Islet of Langerhans (tissue), 1 donor: ENCODE data around the gene IQCK.
A peak's percentile ranks its signal among the peaks of the same experiment; 100 is the strongest.

Experiments used
- FAIRE-seq: peaks from one replicate; lab custom pipeline; 2011; peaks lifted over from hg19 to GRCh38; lab: Jason Lieb, UNC

The IQCK gene

DNA sequence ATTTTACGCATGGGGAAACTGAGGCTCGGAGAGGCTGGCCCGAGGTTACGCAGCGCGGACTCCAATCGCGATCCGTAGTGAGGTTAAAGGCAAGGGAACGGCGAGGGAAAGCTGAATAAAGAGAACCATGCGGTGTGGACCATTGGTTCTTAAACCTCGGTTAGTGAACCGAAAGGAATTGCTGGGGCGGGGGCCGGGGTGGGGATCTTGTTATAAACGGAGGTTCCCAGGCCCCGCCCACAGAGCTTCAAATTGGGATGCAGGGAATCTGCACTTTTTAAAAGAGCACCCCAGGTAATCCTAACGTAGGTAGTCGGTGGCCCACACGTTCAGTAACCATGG, 524 bp downstream of the IQCK start:
- FAIRE-seq: no peak

DNA sequence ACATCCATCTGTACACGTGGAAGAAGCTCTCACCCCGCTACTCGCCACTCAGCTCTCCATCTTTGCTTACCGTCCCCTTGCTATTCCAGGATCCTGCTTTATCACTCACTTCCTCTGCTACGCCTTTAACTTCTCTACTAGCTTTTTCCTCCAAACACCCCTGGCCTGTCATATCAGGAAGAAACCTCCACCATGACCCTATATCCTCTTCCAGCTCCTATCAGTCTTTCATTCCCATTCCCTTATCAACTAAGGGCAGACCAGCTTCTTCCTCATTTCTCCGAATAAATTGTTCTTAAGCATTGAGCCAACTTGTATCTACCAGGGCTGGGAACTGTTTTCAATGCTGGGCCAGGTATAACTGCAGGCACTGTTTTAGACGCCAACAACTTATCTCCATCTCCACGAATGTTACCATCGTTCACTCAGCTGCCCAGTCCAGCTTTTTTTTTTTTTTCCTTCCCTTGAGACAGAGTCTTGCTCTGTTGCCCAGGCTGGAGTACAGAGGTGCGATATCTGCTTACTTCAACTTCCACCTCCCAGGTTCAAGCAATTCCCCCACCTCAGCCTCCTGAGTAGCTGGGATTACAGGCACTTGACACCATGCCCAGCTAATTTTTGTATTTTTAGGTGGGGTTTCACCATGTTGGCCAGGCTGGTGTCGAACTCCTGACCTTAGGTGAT, 4.3 kb downstream of the IQCK start:
- FAIRE-seq: no peak

DNA sequence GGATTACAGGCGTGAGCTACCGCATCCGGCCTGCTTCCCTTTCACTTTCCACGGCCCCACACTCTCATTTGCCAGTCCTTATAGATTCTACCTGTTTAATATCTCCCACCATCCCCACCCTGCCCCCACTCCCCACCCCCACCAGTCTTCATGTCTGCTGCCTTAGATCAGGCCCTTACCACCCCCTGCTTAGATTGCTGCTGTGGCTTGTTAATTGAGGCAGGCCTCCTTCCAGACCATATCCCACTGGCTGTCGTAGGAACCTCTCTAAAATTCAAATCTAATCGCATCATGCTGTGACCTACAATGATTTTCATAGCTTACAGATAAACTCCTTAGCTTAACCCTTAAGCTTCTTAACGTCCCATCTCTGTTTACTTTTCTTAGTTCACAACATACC, 4.9 kb downstream of the IQCK start:
- no peak for FAIRE-seq

DNA sequence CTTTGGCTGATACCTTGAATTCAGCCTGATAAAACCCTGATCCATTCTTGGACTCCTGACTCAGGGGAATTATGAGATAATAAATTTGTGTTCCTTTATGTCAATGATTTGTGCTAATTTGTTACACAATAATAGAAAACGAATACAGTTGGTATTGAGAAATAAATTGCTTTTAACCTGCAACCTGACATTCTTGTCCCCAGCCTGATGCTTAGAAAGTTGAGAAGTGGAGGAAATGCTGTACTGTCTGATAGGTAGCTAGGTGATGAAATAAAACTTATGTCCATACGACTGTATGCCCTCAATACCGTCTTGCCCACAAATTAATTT, 10.5 kb downstream of the IQCK start:
- FAIRE-seq: no peak

DNA sequence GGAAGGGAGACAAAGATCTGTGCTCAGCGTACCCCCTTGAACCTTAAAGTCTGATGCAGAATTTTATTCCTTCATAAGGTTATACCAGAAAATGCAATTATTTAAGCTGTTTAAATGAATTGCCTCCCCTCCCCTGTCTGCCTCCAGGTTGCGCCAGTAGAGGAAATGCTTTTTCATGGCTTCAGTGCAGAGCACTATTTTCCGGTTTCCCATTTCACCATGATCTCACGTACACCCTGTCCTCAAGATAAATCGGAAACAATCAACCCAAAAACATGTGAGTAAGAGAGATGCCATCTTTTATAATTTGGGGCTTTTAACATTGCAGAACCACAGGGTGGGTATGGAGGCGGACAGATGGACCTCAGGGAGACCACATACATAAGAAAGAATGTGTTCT, 15.5 kb downstream of the IQCK start:
- no peak for FAIRE-seq

DNA sequence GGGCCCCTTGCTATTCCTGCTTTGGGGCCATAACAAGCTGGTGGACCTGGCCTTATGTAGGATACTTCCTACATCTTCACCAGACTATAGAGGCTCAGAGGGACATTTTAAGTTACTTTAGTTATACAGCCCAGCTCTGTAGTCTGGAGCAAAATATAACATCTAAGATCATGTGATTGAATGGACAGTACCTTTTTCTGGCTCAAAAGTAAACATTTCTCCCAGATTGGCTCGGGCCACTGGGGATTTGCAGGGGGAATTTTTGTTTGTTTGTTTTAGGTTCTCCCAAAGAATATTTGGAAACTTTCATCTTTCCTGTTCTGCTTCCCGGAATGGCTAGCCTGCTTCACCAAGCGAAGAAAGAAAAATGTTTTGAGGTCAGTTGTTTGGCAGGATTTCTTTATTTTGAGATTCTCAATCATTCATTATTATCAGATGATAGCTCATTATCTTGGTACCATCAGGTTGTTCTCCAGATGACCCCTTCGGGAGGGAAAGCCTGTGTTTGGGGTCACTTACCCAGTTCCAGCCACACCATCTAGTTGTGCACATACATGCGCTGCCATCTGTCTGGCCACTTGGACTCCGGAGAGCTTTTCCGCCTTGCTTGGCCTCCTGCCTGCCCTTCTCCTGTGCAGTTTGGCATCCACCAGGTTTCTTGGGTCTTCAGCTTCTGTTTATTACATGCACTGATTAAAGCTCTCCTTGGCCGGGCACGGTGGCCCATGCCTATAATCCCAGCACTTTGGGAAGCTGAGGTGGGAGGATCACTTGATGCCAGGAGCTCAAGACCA, 17.2 kb downstream of the IQCK start:
- no peak for FAIRE-seq

DNA sequence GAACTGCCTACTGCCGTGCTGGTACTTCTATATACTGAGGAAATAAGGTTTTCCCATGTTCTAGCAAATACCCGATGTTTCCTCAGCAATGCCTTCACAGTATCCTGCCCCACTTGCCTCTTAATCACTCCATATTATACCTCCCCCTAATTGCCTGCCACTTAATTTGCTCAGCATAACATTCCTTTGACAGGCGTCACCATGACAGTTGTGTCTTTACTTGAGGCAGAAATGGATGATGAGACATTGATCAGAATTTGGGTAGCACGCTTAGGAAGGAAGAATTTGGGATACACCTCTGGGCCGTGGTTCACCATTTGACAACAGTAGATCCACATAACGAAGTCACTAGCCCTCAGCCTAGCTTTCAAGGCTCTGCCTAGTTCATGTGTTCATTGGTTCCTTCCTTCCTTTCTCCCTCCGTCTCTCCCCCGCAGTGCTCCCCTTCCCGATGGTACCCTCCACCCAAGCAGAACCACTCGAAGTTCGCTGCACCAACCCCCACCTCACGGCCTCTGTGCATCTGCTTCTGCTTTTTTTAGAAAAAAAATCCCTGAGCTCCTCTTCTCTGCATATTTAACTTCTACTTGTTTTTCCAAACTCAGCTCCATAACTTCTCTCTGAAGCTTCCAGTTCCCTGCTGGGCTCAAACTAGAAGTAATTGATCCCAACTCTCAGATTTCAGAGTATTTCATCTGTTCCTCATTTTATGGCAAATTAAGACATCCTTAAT, 19.4 kb downstream of the IQCK start:
- no peak for FAIRE-seq

DNA sequence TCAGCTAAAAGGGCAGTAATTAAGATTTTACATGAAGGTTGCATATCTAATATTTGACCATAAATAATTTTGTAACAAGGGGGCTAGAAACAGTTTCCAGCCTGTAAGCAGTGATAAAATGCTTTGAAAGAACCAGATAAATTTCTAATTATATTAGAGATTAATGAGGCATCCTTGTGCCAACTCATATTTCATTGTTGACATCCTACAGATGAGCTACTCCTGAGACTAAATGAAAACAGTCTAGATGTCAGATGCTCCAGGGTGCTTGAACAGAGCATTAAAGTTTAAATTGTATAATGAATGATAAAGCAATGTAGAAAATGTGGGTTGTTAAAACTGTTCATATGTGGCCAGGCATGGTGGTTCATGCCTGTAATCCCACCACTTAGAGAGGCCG, 23.3 kb downstream of the IQCK start:
- no peak for FAIRE-seq

DNA sequence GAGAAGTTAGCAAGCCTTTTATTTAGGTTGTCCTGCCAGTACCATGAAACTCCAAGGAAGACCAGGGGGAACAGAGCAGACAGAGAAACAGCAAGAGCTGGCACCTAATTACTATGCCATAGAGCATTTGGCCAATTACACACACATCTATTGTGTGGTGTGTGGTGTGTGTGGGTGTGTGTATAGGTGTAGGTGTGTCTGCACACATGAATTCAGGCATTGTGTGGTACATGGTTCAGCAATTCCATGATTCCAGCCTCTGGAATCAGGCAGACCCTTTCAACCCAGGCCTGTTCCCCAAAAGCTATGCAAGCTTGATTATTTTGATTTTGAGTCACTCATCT, 25.7 kb downstream of the IQCK start:
- FAIRE-seq: no peak

DNA sequence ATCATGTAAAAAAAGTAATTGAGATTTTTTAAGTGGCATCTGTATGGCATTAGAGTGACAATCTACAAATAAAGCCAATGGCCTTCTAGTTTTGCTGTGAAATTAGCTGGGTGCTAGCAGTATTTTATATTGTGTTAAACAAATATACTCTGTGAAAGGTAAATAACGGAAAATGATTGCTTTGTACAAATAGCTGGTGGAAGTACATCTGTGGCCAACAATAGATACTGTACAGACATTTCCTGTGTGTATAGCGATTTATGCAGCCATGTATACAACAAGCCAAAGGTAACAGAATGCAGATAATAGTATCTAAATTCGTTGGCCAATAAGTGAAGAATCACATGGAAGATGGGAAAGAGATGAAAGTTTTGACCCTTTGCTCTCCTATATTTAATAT, 26.6 kb downstream of the IQCK start:
- FAIRE-seq: no peak

DNA sequence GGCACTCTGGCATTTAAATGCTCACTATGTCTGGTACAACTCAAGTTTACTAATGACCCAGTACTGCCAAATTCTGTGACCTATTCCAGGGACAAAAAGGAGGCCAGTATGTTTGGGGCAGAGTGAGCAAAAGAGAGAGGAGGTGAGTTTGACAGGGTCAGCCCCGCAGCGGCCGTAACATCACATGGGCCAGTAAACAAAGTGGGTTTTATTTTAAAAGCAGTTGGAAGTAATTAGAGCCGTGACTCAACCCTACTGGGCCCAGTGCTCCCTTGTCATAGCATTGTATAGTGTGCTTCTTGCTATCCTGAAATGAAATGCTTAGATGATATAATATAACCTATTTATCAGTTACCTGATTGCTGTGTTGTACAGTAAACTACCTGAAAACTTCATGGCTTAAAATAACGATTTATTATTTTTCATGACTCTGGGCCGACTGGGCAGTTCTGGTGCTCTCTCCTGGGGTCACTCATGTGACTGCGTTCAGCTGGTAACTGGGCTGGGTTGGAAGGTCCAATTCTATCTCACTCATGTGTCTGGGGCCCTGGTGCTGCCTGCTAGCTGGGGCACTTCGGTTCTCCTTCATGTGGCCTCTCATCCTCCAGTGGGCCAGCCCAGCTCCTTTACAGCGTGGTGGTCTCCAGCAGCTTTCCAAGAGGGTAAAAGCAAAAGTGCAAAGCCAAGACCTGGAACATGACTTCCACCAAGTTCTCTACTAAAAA, 27.4 kb downstream of the IQCK start:
- FAIRE-seq: no peak

DNA sequence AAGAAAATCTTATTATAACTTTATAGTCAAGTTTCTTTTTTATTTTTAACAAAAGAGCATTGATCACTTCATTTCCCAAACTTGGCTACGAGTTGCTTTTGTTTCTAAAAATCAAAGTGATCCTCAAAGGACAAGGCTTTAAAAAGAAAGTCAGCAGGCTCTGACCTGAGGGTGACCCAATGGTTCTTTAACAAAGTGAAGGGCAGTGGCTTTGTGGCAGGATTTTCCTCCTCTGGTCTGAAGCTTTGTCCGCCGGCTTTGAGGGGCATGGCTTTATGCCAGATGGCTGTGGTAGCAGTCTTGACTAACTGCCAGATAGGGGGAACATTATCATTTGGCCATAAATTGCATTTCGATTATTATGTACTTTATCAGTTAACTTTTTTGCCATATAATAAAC, 28.5 kb downstream of the IQCK start:
- no peak for FAIRE-seq

DNA sequence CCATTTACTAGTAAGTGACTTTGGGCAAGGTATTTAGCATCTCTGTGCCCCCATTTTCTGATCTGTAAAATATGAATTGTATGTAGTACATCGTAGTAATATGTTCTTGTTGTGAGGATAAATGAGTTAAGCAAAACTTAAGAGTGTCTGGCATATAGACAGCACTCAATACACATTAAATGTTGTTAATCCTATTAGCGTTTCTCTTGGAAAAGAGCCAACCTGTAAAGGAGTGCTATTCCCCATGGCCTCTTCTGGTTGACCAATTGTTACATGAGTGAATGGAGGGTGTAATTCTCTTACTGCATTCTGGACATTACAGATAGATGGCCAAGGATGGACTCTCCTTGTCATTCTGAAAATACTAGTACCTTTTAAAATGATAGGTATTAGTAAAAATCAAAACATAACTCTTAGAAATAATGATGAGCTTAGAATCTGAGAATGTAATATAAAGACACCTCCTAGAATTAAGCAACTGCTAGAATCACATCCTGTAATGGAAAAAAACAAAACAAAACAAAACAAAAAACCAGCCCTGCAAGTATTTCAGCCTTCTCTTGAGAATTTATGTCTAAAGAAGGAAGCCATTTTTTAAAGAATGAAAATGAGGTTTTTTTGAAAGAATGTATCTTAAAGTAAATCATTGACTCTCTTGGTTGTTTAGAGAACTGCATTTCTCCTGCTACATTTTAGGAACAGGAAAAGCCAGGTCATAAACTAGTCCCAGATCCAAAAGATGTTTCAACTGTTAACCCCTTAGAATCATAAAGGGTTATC, 30.5 kb downstream of the IQCK start:
- no peak for FAIRE-seq

DNA sequence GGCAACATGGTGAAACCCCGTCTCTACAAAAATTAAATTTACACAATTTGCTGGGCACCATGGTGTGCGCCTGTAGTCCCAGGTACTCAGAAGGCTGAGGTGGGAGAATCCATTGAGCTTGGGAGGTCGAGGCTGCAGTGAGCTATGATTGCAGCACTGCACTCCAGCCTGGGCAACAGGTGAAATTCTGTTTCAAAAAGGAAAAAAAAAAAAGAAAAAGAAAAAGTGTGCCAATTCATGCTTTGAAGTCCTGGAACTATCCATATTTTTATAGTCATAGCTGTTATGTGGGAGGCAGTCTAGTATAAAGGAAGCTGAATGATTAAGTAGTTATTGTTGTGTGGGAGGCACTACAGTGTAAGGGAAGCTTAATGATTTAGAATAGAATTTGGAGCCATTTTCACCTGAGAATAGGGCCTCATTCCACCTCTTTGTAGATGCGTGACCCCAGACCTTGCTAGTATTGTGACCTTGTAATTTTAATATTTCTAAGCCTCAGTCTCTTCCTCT, 31.6 kb downstream of the IQCK start:
- FAIRE-seq: no peak

DNA sequence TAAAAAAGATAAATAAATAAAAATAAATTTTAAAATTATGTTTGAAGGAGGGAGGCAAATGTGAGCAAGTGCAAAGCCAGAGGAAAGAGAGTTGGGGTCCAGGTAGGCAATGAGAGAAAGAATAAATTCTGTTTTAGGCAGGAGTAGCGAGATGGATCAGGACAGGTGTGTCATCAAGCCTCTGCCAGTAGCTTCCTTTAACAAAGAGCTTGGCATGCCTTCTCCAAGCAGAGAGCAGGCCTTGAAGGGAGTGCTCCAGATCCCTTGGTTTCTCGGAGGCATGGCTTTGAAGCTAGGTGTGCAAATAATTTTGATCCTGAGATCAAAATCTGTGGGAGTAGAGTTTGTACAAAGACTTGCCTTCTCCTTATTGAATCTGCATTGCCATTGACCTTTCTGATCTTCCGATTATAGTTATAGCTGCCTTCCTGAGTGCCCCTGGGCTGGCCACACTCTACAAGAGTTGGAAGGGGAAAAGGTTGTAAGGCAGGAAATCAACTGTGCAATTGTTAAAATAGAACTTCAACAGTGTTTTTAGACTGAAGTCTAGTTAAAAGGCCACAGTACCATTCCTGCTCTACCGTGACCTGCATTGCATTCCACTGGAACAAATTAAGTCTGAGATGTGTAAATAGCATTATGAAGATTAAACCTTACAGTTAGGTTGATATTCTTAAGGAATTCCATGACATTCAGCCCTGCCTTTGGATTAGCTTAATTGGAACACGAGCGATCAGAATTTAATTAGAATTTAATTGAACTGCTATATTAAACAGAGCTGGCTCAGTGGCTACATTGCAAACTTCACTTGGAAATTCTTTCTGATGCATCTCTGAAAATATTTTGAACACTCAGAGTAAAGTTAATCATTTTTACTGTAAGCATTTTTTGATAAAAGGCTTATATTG, 33.7 kb downstream of the IQCK start:
- FAIRE-seq: no peak

DNA sequence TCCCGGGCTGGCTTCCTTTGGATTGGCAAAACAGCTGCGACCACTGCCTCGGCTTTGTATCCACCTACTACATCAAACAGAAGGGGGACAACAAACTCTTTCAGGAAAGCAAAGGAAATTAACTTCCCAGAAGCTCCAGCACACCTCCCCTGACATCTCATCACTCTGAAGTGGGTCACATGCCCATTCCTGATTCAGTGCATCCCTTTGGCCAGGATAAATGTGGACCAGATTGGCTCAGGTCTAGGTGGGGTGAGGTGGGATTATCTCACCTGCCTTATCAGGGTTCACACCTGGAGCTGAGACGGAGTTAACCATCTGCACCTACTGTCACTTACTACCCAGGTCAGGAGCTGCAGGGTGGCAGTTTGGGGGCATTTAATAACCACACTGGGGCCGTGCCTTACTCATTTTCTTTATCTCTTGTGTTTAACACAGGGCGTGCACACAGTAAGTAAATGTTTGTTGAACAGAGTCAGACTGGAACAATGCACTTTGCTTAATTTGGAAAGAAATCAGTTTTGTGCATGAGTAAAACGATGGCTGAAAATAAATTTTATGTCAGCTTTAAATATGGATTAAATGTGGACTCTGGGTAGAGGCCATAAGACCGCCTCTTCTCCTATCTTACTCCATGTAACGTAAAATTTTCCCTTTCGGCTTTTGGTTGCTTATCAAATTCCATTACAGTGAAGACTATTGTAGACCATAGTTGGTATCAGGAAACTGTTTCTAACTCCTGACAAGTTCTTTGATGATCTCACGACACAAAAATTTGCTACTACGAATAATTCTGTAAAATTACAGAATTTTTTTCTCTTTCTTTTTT, 36.0 kb downstream of the IQCK start:
- FAIRE-seq: peak; percentile 33

DNA sequence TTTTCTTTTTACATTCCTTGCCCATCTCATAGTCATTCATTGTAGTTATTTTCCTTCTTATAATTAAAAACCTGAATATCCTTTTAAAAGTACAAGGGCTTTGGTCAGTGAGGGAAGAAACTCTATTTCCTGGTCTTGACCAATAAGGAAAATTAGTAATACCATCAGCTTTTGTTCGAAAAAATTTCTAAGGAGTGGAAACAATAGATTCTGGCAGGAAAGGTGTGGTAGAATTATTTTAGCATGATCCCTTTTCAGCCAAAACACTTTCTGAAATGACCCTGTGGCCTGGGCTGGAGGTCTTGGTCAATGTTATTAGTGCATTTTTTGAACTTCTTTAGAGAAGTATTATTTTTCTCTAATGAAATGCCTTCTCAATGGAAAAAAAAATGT, 36.6 kb downstream of the IQCK start:
- FAIRE-seq: no peak

DNA sequence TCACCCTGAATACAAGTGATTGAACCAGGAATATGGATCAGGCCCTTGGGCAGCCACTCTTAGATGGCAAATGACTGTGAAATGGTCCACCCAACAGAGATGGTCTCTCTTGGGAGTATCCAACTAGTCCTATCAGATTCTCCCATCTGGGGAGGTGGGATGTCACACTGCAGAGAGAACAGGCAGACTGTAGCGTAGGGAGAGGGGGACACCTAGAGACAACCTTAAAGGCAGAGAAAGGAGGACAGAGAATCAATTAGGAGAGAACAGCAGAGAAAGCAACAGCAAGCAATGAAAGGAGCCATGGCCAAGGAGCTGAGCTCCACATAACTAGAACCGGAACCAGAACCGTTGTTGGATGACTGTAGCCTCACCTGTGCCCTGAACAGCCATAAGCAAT, 37.2 kb downstream of the IQCK start:
- FAIRE-seq: no peak

DNA sequence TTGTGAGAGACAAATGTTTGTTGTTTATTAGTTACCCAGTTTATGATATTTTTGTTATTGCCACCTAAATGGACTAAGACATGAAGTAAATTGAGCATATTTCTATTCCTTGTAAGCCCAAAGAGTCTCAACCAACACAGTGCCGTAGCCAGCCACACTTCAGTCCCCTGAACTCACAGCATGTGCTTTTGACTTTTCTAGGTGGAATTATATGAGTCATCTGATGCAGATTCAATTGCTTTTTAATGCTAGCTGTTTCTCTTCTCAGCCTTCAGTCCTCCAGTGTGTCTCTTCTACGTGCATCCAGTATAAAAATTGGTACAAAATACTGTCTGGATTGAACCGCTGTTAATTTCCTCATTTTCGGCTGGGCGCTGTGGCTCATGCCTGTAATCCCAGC, 39.0 kb downstream of the IQCK start:
- no peak for FAIRE-seq
